ENCODE data around the gene HERPUD1. TPM values are rescaled to one million over a fixed set of nuclear protein-coding genes. Genes with fewer than 3 reads are reported as not detected.
"Not testable (repeated sequence)": the region's sequence is repeated elsewhere in the genome, so short reads cannot be mapped to it uniquely, and the experiment has no call there.

The HERPUD1 gene
- total and polyA plus RNA-seq, 2 of the 13 experiments (the other 11 are each of a cell fraction or from before 2014, with no cell fraction given): 96.2 to 323 TPM

DNA sequence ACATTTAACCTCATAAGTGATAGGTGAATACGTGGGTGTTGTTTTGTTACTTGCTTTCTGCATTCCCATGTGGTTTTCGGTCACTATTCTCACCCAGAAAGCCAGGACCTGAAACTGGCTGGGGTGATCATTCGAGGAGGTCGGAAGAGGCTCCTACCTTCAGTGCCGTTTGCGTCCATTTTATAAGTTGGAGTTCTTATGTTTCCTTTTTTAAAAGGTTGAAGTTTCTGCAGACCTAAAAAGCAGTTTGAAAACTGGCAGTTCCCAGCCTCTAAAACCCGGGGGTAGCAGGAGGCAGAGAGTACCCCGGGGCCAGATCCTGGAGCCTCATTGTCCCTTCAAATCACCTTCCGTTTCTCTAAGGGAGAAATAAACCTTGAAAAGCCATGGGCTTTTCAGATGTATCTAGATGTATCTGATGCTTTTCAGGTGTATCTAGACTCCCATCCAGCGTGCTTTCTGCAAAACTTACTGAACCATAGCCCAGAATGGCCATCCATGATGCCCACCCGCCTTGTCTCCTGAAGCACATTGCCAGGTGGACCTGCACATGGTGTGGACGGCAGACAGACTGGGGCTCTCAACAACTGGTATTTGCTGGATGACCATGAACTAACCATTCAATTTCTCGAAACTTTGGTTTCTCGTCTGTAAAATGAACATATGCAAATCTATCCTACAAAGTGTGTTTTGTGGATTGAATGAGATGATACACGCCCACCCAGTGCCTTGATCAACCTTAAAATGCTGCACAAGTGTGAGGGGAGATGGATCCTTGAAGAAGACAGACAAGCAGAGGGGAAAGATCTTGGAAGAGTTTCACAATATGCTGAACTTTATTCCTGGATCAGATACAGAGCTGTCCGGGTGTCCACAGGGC lies 58.7 kb downstream of the HERPUD1 start:
- no peaks in the 10 kb centered on the region for H3K9me3 ChIP-seq (ENCODE audit: low read length)
- FAIRE-seq: no peak
- H4K20me1 ChIP-seq (ENCODE audit: insufficient read depth, low read length): no peaks in the 10 kb centered on the region
- DNase-seq (ENCODE audit: low spot score): no peak
- no peak overlapping the region for H2AFZ ChIP-seq (ENCODE audit: low read length)
- no peak overlapping the region for H3K27ac ChIP-seq (ENCODE audit: extremely low read length, insufficient read depth, low read length)
- H3K9ac ChIP-seq (ENCODE audit: insufficient read depth, low read depth, low read length): no peak overlapping the region
- CTCF ChIA-PET (ENCODE audit: low intra/inter-chr PET ratio, low total read pairs): no interaction called here
- no peaks in the 10 kb centered on the region for H3K79me2 ChIP-seq (ENCODE audit: insufficient read depth, low read length)
- ATAC-seq: no peak
- in situ Hi-C loops (cut with HindIII; ENCODE audit: extremely low pct_ligation_motif_present, low pct_unique_long_range_greater_than_20kb) (no loop called here), intact Hi-C loops (cut with micrococcal nuclease; ENCODE audit: unreplicated experiment) (no loop called here)
- WGBS (ENCODE audit: low lambda C conversion rate): 63% methylated on average over 16 of the region's 16 CpGs
- no peaks in the 10 kb centered on the region for H3K36me3 ChIP-seq (replicated peaks in 1 of 2; ENCODE audit: control insufficient read depth in 1 of 2, insufficient read depth in 2 of 2, low read length in 2 of 2)
- H3K4me1 ChIP-seq (ENCODE audit: insufficient read depth, low read length): peaks cover 52% of the 10 kb centered on the region
- TF ChIP-seq HMGA1 (CRISPR knock-in tag; conservative IDR thresholded peaks at IDR 0.05) (no peak), NBN (conservative IDR thresholded peaks at IDR 0.05) (no peak), ZFP1 (CRISPR knock-in tag; IDR thresholded peaks at IDR 0.05) (no peak), CEBPB (IDR thresholded peaks at IDR 0.05; ENCODE audit: borderline replicate concordance, low read depth, low read length) (0 out of 2 replicates have a peak, but pooled peaks have one; percentile 5), MTA3 (CRISPR knock-in tag; IDR thresholded peaks at IDR 0.05) (no peak), PHF21A (CRISPR knock-in tag; IDR thresholded peaks at IDR 0.05) (no peak), SCMH1 (CRISPR knock-in tag; IDR thresholded peaks at IDR 0.05; ENCODE audit: borderline replicate concordance) (no peak), TMF1 (CRISPR knock-in tag; IDR thresholded peaks at IDR 0.05; ENCODE audit: low read depth) (no peak), ZNF264 (CRISPR knock-in tag; IDR thresholded peaks at IDR 0.05) (no peak), BORCS8-MEF2B (CRISPR knock-in tag; IDR thresholded peaks at IDR 0.05) (no peak), ZSCAN25 (CRISPR knock-in tag; IDR thresholded peaks at IDR 0.05) (no peak)
- TF ChIP-seq, protein P1, sequence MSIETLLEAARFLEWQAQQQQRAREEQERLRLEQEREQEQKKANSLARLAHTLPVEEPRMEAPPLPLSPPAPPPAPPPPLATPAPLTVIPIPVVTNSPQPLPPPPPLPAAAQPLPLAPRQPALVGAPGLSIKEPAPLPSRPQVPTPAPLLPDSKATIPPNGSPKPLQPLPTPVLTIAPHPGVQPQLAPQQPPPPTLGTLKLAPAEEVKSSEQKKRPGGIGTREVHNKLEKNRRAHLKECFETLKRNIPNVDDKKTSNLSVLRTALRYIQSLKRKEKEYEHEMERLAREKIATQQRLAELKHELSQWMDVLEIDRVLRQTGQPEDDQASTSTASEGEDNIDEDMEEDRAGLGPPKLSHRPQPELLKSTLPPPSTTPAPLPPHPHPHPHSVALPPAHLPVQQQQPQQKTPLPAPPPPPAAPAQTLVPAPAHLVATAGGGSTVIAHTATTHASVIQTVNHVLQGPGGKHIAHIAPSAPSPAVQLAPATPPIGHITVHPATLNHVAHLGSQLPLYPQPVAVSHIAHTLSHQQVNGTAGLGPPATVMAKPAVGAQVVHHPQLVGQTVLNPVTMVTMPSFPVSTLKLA (IDR thresholded peaks at IDR 0.05): peak; percentile 80
- BruUV-seq (replicated peaks): no TSS peak
- peaks cover 3 to 43% of the 10 kb centered on the region in 2 experiments for H3K27me3 ChIP-seq (ENCODE audit: control insufficient read depth in 1 of 2, insufficient read depth in 2 of 2, low read length in 2 of 2)
- H3K4me3 ChIP-seq (replicated peaks in 1 of 3; ENCODE audit: insufficient read depth in 1 of 3, low read depth in 2 of 3, low read length in 3 of 3): no peak overlapping the region; a peak in 1 of 6 replicates
- POLR2A ChIA-PET: interaction anchor here (2.7 kb wide), 1 partner anchor 25 kb away, joined by 12 read pairs; no protein-coding TSS in a partner anchor
- H3K4me2 ChIP-seq (ENCODE audit: low read depth, low read length): peak overlapping the region; percentile 92; the same call in 1 of the 2 replicates

DNA sequence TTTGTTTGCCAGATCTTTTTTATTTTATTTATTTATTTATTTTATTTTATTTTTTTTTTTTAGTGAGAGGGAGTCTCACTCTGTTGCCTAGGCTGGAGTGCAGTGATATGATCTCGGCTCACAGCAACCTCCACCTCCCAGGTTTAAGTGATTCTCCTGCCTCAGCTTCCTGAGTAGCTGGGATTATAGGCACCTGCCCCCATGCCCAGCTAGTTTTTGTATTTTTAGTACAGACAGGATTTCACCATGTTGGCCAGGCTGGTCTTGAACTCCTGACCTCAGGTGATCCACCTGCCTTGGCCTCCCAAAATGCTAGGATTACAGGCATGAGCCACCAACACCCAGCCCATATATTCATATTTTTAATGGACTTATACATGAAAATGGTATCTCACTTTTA lies 60.5 kb downstream of the HERPUD1 start:
- Histone ChIP-seq H3K4me1 (ENCODE audit: insufficient read depth, low read length) (peaks cover 34% of the 10 kb centered on the region), H3K27me3 (ENCODE audit: control insufficient read depth in 1 of 2, insufficient read depth in 2 of 2, low read length in 2 of 2) (peaks cover 3 to 41% of the 10 kb centered on the region in 2 experiments)
- ATAC-seq; H3K9me3 ChIP-seq (ENCODE audit: low read length); CTCF ChIA-PET (ENCODE audit: low intra/inter-chr PET ratio, low total read pairs); H3K27ac ChIP-seq (ENCODE audit: extremely low read length, insufficient read depth, low read length); DNase-seq (ENCODE audit: low spot score); FAIRE-seq; H4K20me1 ChIP-seq (ENCODE audit: insufficient read depth, low read length); H3K9ac ChIP-seq (ENCODE audit: insufficient read depth, low read depth, low read length); H3K79me2 ChIP-seq (ENCODE audit: insufficient read depth, low read length); BruUV-seq (replicated peaks); H2AFZ ChIP-seq (ENCODE audit: low read length); H3K36me3 ChIP-seq (replicated peaks in 1 of 2; ENCODE audit: control insufficient read depth in 1 of 2, insufficient read depth in 2 of 2, low read length in 2 of 2); in situ Hi-C loops (cut with HindIII; ENCODE audit: extremely low pct_ligation_motif_present, low pct_unique_long_range_greater_than_20kb); POLR2A ChIA-PET; H3K4me2 ChIP-seq (ENCODE audit: low read depth, low read length); intact Hi-C loops (cut with micrococcal nuclease; ENCODE audit: unreplicated experiment); H3K4me3 ChIP-seq (replicated peaks in 1 of 3; ENCODE audit: insufficient read depth in 1 of 3, low read depth in 2 of 3, low read length in 3 of 3): not testable (repeated sequence)
- 59% methylated on average over 1 of the region's 1 CpG for WGBS (ENCODE audit: low lambda C conversion rate)
